Measurements from ENCODE around the gene SCARB2.

Gene SCARB2

DNA sequence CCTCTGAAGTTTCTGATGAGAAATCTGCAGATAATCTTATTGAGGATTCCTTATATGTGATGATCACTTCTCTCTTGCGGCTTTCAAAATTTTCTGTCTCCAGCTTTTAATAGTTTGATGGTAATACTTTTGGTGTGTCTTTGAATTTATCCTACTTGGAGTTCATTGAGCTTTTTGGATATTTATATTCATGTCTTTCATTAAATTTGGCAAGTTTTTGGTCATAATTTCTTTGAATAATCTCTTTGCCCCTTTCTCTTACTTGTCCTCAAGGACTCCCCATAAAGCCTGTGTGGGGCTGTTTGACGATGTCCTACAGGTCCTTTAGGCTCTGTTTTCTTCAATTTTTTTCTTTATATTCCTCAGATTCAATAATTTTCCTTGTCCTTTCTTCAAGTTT, 26.6 kb upstream of the SCARB2 start:
- Mint-ChIP-seq H3K27me3 (ENCODE audit: low read depth, poor library complexity) (peaks cover 15% of the 10 kb centered on the region), H3K4me3 (no peak overlapping the region), H3K27ac (no peak overlapping the region), H3K9me3 (peaks cover 47% of the 10 kb centered on the region), H3K36me3 (ENCODE audit: low read depth) (peaks cover 8% of the 10 kb centered on the region), H3K4me1 (no peaks in the 10 kb centered on the region)
- TF ChIP-seq, protein P1, sequence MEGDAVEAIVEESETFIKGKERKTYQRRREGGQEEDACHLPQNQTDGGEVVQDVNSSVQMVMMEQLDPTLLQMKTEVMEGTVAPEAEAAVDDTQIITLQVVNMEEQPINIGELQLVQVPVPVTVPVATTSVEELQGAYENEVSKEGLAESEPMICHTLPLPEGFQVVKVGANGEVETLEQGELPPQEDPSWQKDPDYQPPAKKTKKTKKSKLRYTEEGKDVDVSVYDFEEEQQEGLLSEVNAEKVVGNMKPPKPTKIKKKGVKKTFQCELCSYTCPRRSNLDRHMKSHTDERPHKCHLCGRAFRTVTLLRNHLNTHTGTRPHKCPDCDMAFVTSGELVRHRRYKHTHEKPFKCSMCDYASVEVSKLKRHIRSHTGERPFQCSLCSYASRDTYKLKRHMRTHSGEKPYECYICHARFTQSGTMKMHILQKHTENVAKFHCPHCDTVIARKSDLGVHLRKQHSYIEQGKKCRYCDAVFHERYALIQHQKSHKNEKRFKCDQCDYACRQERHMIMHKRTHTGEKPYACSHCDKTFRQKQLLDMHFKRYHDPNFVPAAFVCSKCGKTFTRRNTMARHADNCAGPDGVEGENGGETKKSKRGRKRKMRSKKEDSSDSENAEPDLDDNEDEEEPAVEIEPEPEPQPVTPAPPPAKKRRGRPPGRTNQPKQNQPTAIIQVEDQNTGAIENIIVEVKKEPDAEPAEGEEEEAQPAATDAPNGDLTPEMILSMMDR (IDR thresholded peaks at IDR 0.05) = no peak
- DNase-seq = no peak

DNA sequence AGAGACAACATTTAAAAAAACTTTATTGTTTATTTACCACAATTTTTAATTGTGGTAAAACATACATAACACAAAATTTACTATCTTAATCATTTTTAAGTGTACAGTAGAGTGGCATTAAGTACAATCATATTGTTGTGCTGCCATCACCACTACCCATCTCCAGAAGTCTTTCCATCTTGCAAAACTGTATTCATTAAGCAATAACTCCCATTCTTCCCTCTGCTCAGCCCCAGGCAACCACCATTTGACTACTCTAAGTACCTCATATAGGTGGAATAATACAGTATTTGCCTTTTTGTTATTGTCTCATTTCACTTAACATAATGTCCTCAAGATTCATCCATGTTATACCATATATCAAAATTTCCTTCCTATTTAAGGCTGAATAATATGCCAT, 25.1 kb upstream of the SCARB2 start:
- Mint-ChIP-seq H3K9me3 (peaks cover 57% of the 10 kb centered on the region), H3K4me1 (peaks cover 5% of the 10 kb centered on the region), H3K27me3 (ENCODE audit: low read depth, poor library complexity) (peaks cover 12% of the 10 kb centered on the region), H3K36me3 (ENCODE audit: low read depth) (peaks cover 12% of the 10 kb centered on the region), H3K27ac (no peak overlapping the region), H3K4me3 (no peak overlapping the region)
- TF ChIP-seq, protein P1 (IDR thresholded peaks at IDR 0.05) = no peak
- no peak for DNase-seq

DNA sequence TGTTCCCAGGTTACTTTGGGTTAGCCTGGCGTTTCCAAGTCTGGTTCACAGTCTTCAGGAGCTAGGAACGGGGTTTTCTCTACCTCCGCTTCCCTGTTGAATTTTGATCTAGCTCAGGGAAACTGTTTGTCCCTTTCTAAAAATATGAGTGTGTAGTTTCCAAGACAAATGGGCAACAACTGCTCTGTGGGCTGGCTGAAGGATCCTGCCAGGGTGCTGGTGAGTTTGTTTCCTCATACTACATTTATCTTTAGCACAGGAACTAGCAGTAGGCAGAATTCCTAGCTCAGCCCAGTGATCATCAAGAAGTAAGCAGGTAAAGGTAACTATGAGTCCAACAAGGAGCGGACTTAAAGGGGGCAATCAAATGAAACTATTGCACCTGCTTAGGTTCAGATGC, 24.6 kb upstream of the SCARB2 start:
- H3K4me1 Mint-ChIP-seq = peaks cover 9% of the 10 kb centered on the region
- no peak for DNase-seq
- H3K27ac Mint-ChIP-seq = no peak overlapping the region

DNA sequence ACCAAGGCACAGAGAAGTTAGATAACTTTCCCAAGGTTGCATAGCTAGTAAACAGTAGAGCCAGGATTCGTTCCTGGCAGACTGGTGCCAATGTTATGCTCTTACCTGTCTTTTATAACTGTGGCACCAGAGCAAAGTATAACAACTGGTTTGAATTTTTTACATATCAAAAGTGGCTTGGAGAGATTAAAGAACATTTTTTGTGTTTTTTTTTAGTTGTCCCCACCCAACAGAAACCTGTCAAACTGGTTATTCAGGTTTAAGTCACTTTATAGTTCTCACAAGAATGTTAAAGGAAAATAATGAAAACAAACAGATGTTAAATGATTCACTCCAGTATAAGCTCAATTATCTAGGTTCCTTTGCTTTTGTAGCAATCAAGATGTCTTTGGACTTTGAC, 22.3 kb upstream of the SCARB2 start:
- DNase-seq = no peak
- no peak overlapping the region for H3K4me3 Mint-ChIP-seq
- H3K9me3 Mint-ChIP-seq = peaks cover 52% of the 10 kb centered on the region
- H3K36me3 Mint-ChIP-seq (ENCODE audit: low read depth) = peaks cover 10% of the 10 kb centered on the region
- TF ChIP-seq, protein P1 (IDR thresholded peaks at IDR 0.05) = no peak
- H3K27ac Mint-ChIP-seq = no peak overlapping the region
- H3K27me3 Mint-ChIP-seq (ENCODE audit: low read depth, poor library complexity) = peaks cover 9% of the 10 kb centered on the region
- H3K4me1 Mint-ChIP-seq = peaks cover 16% of the 10 kb centered on the region

More for the DNA sequence above, 24.6 kb upstream of the SCARB2 start:
- Mint-ChIP-seq H3K4me3 (no peak overlapping the region), H3K9me3 (peaks cover 59% of the 10 kb centered on the region), H3K27me3 (ENCODE audit: low read depth, poor library complexity) (peaks cover 12% of the 10 kb centered on the region), H3K36me3 (ENCODE audit: low read depth) (peaks cover 12% of the 10 kb centered on the region)
- TF ChIP-seq, protein P1 (IDR thresholded peaks at IDR 0.05) = no peak

DNA sequence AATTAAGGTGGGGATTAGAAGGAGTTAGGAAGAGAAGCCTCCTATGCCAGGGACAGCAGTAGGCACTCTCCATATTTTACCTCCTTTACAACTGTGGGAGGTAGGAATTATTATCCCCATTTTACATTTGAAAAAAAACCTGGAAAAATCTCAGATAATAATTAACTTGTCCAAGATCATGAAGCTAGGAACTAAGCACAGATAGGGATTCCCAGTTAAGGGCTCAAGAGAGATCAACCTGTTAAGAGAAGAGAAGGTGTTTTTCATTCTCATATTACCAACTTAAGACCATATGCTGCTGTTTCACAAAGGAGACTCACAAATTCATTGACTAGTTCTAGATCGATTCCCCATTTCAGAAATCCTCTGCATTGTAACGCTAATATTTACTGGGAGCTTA, 21.8 kb upstream of the SCARB2 start:
- H3K27me3 Mint-ChIP-seq (ENCODE audit: low read depth, poor library complexity) = peaks cover 9% of the 10 kb centered on the region
- no peak overlapping the region for H3K27ac Mint-ChIP-seq
- TF ChIP-seq, protein P1 (IDR thresholded peaks at IDR 0.05) = no peak
- no peak for DNase-seq
- no peak overlapping the region for H3K4me3 Mint-ChIP-seq
- H3K4me1 Mint-ChIP-seq = peaks cover 16% of the 10 kb centered on the region
- H3K9me3 Mint-ChIP-seq = peaks cover 46% of the 10 kb centered on the region
- H3K36me3 Mint-ChIP-seq (ENCODE audit: low read depth) = peaks cover 5% of the 10 kb centered on the region

DNA sequence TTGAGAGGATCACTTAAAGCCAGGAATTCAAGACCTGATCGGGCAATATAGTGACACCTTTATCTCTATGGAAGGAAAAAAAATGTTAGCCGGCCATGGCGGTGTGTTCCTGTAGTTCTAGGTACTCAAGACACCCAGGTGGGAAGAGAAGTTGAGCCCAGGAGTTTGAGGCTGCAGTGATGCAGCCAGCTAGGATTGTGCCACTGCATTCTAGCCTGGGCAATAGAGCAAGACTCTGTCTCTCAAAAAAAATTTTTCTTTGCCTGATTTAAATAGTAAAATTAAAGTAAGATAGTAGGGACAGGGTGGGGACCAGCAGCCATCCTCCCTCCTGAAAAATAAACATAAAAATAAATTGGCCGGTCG, 21.0 kb upstream of the SCARB2 start:
- Mint-ChIP-seq H3K9me3 (peaks cover 41% of the 10 kb centered on the region), H3K4me1 (peaks cover 16% of the 10 kb centered on the region), H3K4me3 (no peak overlapping the region), H3K27ac (no peak overlapping the region), H3K36me3 (ENCODE audit: low read depth) (peaks cover 4% of the 10 kb centered on the region), H3K27me3 (ENCODE audit: low read depth, poor library complexity) (peaks cover 9% of the 10 kb centered on the region)
- TF ChIP-seq, protein P1 (IDR thresholded peaks at IDR 0.05) = no peak
- no peak for DNase-seq

Measured in nephron progenitor cell (in vitro differentiated cells).